HG02884 (cell line): ENCODE measurements around the gene ZNF23.
A peak's percentile ranks its signal among the peaks of the same experiment; 100 is the strongest.

ENCODE experiments used
- ATAC-seq: cut with Tn5 transposase; IDR thresholded peaks from one replicate; pipeline ENCODE4 v1.9.1; 2021; ENCODE audit warnings: mild to moderate bottlenecking, moderate library complexity; ENCODE audit not compliant: unreplicated experiment

ZNF23 gene

GRCh38 chr16:71428385-71428784 is 33.7 kb downstream of the ZNF23 start:
- ATAC-seq: no peak

DNA sequence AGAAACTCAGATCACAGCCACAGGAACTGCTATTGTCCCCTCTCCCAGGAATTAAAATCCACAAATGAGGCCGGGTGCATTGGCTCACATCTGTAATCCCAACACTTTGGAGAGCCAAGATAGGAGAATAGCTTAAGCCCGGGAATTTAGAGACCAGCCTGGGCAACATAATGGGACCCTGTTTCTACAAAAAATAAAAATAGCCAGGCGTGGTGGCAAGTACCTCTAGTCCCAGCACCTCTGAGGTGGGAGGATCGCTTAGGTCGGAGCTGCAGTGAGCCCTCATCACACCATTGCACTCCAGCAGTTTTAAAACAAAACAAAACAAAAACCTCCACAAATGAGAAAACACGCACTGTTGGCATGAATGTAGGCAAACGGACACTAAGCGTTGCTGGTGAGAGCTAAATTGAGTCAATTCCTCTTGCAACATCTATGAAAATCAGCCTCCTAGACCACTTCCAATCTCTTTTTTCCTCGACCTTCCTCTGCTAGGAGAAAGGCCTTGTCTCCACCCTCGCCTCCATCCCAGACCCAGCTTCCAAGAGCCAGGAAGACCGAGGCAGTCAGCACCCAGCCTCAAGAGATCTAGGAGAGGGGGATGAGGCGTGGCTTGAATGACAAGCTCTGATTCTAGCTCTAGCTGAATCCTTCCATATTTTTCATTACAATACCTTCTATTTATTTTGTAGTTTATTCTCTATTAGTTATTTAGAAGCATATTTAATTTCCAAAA is 35.0 kb downstream of the ZNF23 start:
- ATAC-seq: no peak

DNA sequence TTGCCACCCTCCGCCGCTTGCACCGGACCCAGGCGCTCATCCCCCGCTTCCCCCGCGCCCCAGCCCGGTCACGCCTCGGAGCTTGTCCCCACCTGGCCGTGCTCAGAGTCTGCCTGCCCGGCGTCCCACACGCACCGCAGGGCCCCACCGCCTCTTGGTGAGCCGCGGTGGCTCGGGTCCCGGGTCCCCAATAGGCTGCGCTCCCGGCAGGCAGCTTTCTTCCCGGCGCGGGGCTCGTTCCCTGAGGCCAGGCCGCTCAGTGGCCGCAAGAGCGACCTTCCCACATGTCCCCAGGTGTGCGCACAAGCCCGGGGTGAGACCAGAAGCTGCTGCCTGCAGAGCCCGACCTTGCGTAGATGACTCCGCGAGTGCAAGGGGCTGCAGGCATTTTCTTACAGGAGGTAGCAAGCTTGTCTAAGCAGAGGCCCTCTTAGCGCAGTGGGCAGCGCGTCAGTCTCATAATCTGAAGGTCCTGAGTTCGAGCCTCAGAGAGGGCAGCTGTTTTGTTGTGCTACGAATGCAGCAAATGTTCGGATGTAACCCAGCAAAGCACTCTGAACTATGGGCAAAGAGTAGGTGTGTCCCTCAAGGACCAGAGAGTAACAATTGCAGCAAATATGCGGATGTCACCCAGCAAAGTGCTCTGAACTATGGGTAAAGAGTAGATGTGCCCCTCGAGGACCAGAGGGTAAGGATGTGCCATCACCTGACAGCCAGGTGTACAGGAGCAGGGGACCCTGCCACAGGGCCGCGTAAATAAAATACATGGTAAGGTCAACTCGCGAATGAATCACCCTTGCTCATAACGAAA is 35.8 kb downstream of the ZNF23 start:
- peak; percentile 57 for ATAC-seq

GRCh38 chr16:71425746-71426068 is 36.3 kb downstream of the ZNF23 start:
- no peak for ATAC-seq

- ATAC-seq: no peak
Observed at GRCh38 chr16:71424626-71425025, 37.4 kb downstream of the ZNF23 start.

DNA sequence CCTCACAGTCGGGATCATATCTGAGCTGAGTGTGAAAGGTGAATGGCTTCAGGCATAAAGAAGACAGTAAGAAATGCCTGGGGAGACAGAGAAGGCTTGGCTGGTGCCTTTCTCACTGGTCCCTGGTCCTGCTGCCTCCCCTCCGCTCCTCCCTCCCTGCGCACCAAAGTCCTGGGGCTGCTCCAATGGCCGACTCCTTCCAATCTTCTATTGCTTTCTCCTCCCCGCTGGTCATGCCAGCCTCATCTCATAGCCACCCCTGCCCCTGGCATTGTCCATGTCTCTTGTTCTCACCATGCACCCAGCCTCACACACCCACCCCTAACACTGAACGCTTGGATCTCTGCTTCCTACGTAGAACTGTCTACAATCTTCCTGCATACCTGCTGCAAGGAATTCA is 38.2 kb downstream of the ZNF23 start:
- ATAC-seq: no peak

DNA sequence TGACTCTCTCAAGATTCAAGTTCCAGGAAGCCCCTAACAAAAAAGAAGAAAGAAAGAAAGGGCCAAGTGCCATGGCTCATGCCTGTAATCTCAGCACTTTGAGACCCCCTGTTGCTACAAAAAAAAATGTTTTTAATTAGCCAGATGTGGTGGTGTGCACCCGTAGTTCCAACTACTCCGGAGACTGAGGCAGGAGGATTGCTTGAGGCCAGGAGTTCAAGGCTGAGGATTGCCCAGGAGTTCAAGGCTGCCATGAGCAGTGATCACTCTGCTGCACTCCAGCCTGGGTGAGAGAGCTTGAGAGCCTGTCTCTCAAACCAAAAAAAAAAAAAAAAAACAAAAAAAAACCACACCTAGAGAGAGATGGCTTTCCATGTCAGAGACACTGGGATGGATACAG is 39.0 kb downstream of the ZNF23 start:
- ATAC-seq: no peak

DNA sequence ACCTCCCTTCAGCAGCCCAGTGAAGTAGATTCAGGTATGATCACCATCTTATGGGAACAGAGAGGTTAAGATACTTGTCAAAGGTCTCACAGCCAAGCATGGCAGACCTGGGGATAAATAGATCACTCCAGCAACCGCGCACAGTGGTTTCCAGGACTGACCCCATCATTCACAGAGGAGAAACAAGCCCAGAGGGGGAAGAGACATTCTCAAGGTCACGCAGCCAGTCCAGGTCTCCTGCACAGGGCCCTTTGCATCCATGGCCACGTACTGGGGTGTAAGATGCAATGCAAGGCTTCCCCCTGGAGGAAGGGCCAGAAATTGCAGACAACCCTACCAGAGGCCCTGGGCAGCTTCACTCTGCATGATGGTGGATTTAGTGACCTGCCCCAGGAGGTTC is 40.1 kb downstream of the ZNF23 start:
- no peak for ATAC-seq

GRCh38 chr16:71414038-71414437 is 48.0 kb downstream of the ZNF23 start:
- ATAC-seq: no peak

DNA sequence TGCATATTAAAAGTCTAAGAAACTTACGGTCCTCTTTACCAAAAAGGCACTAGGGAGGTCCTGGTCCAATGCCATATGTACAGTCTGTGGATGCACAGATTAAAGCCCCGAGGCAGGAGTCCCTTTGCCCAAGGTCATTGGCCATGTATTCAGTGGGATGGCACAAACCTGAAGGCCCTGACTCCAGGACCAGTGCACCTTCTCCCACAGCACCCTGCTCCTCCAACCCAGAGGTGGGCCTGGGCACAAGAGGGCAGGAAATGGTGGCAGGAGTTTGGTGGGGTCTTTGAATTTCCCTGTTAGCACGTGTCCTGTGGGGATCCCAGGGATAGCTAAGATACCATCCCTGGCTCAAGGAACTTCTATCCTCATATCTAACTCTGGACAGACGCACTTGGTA is 48.7 kb downstream of the ZNF23 start:
- no peak for ATAC-seq

- peak; percentile 70 for ATAC-seq
Observed at GRCh38 chr16:71412270-71413160, 49.5 kb downstream of the ZNF23 start.

GRCh38 chr16:71410146-71410545 is 51.9 kb downstream of the ZNF23 start:
- no peak for ATAC-seq

DNA sequence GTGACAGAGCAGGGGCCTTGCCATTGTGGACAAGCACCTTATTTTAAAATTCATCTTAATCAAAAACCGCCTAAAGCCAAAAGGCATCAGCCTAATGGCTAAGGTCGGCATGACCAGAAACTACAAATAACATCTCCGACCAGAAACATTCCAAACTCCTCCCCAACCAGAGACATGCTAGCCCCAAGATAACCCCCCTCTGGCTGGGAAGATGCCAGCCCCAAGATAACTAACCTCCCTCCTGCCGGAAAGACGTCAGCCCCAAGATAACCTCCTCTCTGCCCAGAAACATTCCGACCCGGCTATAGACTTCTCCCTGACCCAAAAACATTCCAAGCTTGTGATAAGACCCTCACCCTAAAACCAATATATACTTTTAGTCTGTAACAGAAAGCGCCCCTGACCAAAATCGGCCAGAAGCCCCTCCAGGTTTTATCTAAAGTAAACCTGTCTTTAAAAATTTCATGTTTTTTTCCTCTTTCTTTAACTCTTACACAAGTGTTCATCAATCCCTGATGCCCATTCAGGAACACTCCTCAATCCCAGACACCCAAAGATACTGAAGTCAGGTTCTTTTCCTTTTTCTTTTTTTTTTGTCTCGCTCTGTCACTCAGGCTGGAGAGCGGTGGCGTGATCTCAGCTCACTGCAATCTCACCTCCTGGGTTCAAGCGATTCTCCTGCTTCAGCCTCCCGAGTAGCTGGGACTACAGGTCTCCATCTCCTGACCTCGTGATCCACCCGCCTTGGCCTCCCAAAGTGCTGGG is 52.9 kb downstream of the ZNF23 start:
- no peak for ATAC-seq

GRCh38 chr16:71408536-71408935 is 53.5 kb downstream of the ZNF23 start:
- no peak for ATAC-seq

- no peak for ATAC-seq
Observed at GRCh38 chr16:71407731-71408130, 54.3 kb downstream of the ZNF23 start.

GRCh38 chr16:71406724-71407123 is 55.3 kb downstream of the ZNF23 start:
- no peak for ATAC-seq

- ATAC-seq: no peak
Observed at GRCh38 chr16:71406316-71406715, 55.7 kb downstream of the ZNF23 start.

- no peak for ATAC-seq
Observed at GRCh38 chr16:71404364-71404763, 57.7 kb downstream of the ZNF23 start.

DNA sequence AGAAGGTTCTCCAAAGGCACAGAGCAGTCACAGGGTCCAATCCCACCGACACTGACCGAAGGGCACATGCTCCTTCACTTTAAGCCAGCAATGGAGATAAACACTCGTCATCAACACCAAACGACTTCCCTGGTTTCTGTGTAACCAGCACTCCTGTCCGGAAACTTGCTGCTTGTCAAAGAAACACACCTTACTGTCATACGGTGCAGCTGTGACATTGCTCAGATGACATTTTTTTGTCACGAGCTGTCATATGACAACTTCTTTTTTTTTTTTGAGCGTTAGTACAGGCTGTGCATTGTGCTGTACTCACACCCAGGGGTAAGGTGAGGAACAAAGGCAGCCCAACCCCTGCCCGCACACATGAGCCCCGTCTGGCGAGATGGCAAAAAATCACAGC is 59.4 kb downstream of the ZNF23 start:
- no peak for ATAC-seq

GRCh38 chr16:71402007-71402406 is 60.0 kb downstream of the ZNF23 start:
- ATAC-seq: no peak
